Activated CD8-positive, alpha-beta memory T cell treated with anti-CD3 and anti-CD28 coated beads for 4 hours (primary cell): ENCODE results near the gene MED31.
"Not testable (repeated sequence)": the region's sequence is repeated elsewhere in the genome, so short reads cannot be mapped to it uniquely, and the experiment has no call there.

Source experiments
- DNase-seq, 2 donors: peaks; one replicate each; pipeline ENCODE4 v3.0.0-alpha.2; 2020; ENCODE audit warnings: low read depth in 2 of 2

MED31 gene

DNA sequence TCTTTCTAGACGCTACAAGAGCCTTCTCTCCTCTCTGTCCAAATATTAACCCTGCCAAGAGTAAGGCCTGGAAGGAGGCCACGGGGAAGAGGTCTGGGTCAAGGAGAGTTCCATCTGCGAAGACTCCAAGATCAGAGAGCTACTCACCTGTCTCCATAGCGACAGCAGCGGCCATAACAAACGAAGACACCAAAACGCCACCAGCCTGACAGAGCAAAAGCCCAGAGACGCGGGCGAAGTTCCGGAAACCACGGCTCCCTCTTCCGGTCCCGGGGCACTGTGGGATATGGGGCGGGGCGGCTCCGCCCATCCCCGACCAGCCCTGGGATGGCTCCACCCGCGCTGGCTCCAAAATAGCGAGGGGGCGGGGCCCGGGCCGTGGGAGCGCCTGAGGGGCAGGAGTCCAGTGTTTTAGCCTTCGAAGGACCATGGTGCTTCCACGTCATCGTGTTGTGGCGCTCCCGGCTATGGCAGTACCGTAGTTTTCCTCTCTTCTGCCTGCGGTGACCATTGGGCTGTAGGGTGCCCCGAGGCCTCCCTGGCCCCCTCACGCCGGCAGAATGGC is at the start of gene MED31, which contains the start of gene C17orf100:
Gene MED31 (minus strand): TSS at position 252 of the 565 bp plus-strand sequence. CDS start 77 bp downstream, at position 175.
Gene C17orf100 (plus strand): TSS at position 409 of the 565 bp plus-strand sequence. CDS start 152 bp downstream, at position 561.
- peak; percentile 85 to 89 for DNase-seq

DNA sequence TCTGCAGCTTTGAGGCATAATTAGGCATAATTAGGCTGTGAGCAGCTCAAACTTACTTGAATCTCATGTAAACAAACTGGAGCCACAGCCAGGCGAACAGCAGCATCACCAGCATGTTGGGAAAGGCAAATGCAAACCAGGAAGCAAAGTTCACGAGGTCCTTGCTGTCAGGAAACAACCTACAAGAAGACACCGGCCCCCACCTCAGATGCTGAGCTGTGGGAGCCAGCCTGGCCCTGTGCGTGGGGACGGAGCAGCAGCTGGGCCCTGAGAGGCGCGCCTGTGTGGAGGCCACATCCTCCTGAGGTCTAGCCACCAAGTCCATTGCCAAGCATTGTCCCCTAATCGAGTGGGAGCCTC is 49.5 kb upstream of the MED31 start:
- no peak for DNase-seq

DNA sequence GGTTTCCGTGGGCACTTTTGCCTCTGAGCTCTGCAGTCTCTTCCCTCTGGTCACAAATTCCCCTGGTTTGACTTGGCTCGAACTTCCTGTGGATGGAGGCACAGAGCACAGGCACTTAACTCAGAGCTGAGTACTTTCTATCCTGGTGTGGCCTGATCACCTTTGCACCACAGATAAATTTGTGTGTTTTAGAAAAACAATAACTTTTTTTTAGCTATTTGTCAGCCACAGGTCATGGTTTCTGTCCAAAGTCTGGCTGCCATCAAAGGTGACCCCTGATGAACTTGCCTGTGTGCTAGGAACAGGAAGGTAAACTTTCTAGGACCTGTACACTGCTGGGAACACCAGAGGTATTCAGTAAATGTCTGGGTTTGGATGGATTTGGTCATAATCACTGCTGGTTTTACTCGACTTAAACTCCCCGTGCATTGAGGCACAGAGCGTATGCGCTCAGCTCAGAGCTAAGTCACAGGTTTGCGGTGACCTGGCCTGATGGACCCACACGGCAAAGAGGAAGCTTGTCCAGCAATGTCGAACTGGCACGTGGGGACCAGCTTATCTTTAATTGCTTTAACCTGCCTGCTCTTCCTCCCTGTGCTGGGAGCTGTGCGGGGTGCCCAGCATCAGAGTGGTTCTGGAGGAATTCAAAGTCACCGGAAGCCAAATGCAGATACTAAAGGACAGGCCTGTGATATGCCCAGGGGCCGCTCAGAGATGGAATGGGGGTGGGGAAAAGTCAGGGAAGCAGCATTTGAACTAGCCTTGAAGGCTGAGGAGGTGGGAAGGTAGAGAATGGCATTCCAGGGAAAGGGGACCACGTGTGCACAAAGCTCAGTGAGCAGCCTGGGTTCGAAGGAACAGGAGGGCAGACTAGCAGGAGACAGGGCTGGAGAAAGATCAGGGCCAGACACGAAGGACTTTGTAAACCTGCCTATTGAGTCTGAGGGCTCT is 48.9 kb upstream of the MED31 start:
- DNase-seq = no peak

DNA sequence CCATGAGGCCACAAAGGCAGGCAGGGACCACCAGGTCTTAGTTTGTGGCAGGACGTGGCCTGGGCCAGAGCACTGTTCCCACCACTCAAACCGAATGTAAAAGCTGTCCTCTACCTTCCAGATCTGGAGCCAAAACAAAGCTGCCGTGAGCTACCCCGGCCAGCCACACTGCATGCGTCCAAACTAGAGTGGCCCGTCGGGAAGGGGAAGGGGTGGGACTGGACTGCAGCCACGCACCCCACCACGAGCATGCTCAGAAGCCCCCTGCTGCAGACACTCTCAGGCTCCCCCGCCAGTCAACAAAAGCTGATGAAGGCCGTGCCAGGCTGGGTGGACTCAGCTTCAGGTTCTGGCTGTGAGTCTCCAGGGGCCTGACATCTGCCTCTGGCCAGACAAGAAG is 46.6 kb upstream of the MED31 start:
- DNase-seq = no peak

DNA sequence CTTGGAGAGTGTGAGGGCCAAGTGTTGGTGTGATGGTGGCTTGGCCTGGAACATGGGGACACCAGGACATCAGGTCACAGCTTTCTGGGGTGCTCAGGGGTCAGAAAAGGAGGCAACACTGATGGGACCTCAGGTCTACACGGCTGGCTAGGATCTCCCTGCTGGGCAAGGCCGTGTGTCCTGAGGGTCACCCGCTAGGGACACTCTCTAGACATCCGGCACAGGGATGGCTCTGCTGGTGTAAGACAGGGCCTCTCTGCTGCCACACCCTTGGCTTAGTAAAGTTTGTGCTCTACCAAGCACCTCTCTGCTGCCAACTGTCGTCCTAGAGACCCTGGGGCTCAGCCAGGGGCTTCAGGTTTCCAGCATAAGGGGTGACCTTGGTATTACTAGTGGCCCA is 45.5 kb upstream of the MED31 start:
- no peak for DNase-seq

DNA sequence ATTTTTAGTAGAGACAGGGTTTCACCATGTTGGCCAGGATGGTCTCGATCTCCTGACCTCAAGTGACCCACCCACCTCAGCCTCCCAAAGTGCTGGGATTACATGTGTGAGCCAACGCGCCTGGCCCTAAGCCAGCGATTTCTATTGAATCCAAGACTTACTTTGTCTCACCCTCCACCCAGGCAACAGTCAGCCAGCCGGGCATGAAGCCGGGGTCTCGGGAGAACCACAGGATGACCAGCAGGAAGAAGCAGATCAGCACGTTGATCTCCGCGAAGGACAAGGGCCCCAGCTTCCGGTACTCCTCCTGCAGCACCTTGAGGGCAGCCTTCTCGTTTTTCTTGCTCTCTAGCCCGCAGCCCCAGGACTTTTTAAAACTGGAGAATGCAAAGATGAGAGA is 44.2 kb upstream of the MED31 start:
- no peak for DNase-seq

DNA sequence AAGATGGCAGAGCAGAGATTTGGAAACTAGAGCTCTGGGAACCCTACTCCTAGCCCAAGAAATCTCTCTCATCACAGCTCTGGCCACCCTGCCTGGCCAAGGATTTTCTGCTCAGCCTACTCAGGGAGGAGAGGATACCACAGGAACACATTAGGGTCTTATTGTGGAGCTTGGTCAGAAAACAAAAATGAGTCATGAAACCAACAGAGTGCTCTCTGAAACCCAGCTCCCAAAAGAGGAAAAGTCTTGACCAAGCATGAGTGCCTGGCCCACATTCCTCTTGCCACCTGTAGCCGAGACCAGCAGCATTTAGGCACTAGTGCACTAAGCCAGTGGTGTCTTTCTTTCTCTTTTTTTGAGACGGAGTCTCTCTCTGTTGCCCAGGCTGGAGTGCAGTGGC is 43.6 kb upstream of the MED31 start:
- no peak for DNase-seq

DNA sequence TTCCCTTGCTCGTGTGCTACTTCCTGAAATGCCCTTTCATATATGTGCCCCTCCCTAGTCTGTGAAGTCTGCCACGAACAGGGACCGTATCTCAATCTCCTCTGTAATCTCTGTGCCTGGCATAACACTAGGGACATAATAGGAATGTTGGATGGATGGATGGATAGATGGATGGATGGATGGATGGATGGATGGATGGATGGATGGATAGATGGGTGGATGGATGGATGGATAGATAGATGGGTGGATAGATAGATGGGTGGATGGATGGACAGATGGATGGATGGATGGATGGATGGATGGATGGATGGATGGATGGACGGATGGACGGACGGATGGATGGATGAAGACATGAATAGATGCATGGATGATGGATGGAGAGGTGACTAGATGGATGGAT is 40.6 kb upstream of the MED31 start:
- DNase-seq = not testable (repeated sequence)

DNA sequence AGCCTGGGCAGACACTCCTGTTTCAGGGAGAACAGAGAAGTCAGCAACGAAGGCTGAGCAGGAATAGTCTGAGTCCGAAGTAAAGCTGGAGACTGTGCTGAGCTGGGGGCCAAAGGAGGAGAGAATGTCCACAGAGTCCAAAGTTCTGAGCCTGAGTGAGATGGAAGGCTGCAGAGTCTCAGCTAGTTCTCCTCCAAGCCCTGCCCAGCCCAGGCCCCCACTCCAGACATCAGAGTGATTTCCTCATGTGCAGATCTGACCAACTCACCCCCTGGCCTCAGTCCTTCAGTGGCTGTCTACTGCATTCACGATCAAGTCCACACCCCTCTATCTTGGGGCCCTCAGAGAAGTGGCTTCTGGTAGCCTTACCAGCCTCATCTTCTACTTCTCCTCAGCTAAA is 40.1 kb upstream of the MED31 start:
- no peak for DNase-seq

DNA sequence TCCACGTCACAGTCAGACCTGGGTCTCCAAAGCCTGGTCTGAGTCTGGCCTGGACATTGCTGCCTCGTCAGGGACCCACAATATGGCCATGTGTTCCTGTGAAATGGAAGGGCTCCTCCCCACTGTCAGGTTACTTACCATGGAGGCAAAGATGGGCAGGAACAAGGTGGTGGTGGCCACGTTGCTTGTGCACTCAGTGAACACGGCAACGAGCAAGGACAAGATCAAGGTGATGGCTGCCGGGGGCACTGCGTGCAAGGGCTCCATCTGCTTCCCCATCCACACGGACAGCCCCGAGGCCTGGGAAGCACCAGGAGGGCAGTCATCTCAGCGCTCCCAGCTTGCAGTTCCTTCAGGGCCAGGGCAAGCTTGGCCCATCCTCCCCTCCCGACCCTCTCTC is 39.2 kb upstream of the MED31 start:
- no peak for DNase-seq

DNA sequence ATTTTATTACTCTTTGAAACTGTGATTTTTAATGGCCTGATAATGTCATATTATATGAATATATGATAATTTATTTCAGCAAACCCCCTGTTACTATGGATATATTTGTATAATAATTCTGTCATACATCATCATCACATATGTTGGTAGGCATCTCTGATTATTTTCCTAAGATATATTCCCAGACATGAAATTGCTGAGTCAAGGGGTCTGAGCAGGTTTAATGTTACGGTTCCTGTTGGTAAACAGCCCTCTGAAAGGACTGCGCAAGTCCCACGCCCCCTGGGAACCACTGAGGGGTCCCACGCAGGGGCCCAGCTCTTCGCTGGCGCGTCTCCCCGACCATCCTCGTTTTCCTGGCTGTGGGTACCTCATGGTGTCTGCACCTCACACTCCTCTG is 37.5 kb upstream of the MED31 start:
- DNase-seq = no peak

DNA sequence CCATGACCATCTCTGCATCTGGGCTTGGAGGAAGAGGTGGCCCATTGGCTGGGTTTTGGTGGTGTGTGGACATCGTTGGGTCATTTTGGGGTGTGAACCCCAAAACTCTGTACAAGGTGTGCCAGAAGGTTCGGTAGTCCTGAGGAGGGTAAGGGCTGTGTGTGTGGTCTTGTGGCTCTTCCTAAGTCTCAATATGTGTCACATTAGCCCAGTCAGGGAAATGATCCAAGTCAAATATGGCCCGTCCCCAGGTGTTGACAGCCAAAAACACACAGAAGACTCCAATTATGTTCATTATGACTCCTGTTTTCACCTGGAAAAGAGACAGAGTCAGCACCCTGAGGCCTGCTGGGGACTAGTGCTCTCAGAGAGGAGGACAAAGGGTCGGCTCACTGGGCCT is 34.6 kb upstream of the MED31 start:
- no peak for DNase-seq

DNA sequence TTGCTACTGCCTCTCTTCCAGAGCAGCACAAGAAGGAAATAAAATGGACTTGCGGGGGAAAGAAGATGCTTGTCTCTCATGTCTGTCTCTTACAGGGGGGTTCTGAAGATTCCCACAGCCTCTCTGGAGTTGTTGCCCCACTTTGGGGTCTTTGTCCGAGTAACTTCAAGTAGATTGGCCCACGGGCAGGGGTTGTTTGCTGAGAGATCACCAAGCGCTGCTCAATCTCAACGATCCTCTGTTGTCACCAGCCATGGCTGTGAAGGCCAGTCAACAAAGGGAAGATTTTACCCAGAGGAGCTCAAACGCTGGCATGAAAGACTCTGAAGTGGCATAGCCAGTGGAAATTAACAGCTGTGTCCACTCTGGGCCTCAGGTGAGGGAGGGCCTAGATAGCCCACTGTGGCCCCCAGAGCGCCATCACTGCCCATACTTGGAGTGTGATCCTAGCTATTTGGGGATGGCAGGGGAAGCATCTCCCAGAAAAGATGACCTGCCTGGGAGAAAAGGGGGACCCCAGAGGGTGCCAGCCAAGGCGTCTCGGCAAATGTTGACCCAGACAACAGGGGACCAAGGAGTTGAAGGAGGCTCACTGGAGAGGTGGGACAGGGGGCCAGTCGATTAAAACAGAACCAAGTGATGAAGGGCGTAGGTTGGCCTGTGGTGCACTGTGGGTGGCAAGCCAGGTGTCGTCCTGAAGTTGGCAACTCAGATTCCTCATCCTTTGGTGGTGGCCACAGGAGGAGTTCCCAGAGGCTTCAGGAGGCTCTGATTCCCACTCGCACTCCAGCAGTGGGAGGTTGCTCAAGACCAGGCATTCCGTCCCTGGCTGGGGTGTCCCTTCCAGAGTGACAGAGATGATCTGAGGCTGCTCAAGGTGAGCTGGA is 33.7 kb upstream of the MED31 start:
- no peak for DNase-seq

DNA sequence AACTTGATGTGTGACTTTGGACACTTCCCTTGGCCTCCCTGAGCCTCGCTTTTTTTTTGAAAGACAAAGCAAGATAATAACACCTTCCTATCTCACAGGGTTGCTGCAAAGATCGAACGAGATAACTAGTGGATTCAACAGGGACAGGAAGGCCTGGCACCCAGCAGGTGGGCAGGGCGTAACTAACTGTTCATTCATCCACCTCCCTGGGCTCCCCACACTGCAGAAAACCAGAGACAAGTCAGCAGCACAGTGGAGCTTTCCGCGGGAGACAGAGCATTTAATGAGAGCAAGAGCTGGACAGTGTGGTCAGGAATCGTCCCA is 33.0 kb upstream of the MED31 start:
- no peak for DNase-seq

DNA sequence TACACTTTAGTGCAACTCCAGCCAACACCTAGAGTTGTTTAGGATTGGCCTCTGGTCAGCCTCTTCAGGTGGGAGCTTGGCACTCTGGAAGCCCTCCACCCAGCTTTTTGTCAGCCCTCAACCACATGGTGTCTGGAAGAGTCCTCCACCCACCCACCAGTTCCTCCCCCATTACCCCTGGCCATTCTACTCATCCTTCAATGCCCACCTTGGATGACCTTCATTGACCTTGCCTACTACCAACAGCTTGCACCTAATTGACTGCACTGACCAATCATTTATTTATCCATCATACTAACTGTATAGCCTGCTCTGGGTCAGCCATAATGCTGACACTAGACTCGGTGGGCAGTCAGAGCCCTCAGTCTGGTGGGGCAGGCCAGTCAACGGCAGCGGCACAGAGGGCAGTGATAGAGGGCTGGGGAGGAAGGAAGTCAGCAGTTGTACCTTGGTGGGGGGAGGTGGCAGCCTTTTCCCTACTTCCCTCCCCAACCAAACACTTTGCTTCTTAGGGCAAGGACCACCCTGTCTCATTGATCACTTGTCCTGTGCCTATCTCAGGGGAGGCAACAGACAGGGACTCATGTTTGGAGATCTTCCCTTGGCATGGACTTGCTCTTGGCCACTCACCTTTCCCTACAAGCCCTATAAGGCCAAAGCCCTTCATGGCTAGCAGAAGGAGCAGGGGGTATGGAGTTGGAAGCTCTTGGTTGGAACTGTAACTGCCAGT is 32.5 kb upstream of the MED31 start:
- no peak for DNase-seq

DNA sequence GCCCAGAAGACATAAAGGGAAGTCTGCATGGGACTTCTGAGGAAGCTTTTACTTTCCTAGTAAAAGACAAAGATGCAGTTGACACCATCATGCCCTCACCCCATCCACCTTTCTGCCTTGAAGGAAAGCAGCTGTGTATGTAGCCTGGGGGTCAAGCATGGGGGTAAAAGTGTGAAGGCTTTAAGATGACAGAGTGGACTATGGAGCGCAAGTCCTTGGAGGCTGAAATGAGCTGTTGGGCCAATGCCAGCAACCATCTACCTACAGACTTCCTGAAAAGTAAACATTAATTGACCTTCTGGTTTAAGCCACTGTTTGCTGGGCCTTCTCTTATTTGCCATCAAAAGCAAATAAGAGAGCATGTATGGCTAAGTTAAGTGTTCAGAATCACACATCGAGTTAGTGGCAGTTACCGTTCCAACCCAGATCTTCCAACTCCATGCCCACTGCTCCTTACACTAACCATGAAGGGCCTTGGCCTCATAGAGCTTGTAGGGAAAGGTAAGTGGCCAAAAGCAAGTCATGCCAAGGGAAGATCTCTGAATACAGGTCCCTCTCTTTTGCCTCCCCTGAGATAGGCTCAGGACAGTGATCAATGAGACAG is 31.8 kb upstream of the MED31 start:
- DNase-seq = no peak

DNA sequence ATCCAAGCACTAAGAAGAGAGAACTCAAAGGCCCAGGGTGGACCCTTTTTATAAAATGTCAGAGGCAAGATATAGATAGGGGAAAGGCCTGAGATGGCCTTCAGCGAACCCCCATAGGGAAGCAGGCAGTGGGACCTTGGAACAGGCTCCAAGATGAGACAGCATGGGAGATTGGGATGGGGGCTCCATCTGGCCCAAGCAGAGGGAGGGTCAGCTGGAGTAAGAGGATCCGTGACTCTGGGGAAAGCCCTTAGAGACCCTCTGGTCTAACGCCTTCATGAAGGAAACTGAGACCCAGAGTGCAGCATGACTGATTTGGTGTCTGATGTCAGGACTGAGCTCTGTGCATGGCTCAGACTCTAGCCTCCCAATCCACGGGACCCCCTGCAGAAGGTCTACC is 30.9 kb upstream of the MED31 start:
- DNase-seq = no peak

DNA sequence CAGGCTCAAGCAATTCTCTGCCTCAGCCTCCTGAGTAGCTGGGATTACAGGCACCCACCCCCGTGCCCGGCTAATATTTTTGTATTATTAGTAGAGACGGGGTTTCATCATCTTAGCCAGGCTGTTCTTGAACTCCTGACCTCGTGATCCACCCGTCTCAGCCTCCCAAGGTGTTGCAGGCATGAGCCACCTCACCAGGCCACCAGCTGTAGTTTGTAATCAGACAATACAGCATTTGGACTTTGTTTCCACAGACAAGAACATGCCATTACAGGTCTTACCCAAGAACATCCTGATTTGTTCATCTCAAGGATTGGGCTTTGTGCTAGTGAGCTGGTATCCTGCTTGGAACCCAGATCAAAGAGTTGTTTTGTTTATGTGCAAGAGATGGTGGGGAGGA is 30.3 kb upstream of the MED31 start:
- no peak for DNase-seq

DNA sequence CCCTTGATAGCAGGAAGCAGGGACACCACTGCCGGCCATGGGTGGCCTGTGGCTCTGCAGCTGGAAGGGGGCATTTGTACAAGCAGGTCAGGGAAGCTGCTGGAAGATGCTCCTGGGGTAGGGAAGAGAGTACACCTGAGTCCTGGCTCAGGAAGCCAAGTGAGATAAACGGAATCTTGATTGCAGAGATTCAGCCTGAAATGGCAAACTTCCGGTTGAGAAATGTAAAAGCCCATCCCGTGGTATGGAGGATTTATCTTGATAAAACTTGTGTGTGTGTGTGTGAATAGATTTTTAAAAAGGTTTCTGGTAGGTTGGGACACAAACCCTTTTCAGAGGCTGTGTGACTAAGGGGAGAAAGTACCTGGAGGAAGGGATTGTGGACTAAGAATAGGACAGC is 29.8 kb upstream of the MED31 start:
- DNase-seq = no peak

DNA sequence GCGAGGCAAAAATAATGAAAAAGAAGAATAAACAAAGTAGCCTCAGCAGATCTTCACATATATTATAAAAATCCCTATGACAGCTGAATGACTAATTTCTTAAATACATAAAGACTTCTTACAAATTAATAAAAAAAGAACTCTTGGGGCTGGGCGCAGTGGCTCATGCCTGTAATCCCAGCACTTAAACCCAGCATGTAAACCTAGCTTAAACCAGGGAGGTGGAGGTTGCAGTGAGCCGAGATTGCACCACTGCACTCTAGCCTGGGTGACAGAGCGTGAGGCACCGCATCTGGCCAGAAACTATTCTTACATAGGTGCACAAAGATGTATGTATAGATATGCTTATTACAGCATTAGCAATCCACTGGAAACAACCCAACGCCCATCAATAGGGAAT is 27.8 kb upstream of the MED31 start:
- no peak for DNase-seq

DNA sequence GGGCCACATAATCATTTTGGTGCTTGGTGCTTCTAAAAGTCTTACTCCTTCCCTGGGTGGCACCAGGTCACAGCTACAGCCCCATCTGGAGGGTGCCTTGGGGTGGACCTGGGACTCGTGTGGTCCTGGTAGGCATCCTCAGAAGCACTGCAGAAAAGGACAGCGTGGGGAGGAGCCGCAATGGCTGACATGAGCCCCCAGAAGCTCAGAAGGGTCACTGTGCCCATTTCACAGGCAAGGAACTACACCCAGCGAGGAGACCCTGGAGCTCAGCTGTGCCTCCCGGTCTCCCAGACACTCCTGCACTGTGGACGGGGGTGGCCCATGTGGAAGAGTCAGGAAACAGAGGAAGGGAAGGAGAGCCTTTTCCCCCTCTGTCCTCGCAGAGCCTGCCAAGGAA is 26.5 kb upstream of the MED31 start:
- no peak for DNase-seq
